ENCODE results near the gene UXT.

DNA sequence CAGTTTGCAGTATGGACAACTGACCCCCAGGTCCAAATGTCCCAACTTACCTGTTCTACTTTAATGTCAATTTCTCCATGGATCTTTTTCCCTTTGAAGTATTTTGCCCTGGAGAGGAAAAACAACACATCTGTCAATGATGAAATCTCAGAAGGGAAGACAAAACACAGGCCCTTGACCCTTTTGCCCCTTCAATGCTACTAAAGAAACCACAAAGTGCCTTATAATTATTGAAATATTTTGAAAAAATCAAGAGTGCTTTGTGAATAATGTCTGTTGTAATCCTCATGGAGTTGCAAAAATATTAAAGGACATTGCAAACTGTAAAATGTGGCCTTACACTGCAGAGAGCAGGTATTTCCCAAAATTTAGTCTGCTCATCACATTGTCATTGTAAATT lies 51.9 kb downstream of the UXT start:
- TF ChIP-seq, protein P1, sequence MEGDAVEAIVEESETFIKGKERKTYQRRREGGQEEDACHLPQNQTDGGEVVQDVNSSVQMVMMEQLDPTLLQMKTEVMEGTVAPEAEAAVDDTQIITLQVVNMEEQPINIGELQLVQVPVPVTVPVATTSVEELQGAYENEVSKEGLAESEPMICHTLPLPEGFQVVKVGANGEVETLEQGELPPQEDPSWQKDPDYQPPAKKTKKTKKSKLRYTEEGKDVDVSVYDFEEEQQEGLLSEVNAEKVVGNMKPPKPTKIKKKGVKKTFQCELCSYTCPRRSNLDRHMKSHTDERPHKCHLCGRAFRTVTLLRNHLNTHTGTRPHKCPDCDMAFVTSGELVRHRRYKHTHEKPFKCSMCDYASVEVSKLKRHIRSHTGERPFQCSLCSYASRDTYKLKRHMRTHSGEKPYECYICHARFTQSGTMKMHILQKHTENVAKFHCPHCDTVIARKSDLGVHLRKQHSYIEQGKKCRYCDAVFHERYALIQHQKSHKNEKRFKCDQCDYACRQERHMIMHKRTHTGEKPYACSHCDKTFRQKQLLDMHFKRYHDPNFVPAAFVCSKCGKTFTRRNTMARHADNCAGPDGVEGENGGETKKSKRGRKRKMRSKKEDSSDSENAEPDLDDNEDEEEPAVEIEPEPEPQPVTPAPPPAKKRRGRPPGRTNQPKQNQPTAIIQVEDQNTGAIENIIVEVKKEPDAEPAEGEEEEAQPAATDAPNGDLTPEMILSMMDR (conservative IDR thresholded peaks at IDR 0.05; ENCODE audit: low read depth in 2 of 2), result no peak
- no peak for TF ChIP-seq JUNB (IDR thresholded peaks at IDR 0.05; ENCODE audit: unreplicated experiment)
